ENCODE measurements around the gene HHAT.

DNA sequence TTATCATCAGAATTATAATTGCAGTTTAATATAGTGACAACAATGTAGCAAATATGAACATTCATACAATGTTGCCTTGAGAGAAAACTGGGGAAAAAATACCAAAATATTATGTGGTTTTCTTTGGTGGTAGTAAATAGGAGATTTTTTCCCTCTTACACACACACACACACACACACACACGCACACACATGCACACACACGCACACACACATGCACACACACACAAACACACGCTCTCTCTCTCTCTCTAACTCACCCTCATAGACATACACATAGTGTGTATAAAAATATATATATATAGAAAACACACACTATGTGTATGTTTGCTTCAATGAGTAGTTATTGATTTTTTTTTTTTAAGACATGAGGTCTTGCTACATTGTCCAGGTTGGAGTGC, 211.6 kb downstream of the HHAT start:
- TF ChIP-seq CTCF (IDR thresholded peaks at IDR 0.05) (no peak), POLR2A (IDR thresholded peaks at IDR 0.05) (no peak)

All from lower leg skin (tissue), 3 donors.